HG03103 (cell line): ENCODE data around the gene MLLT1.

Experiments
- ATAC-seq: cut with Tn5 transposase; IDR thresholded peaks from one replicate; pipeline ENCODE4 v1.9.1; 2021; ENCODE audit warnings: low read depth; ENCODE audit not compliant: unreplicated experiment

The MLLT1 gene

GRCh38 chr19:6275170-6275744 lies 4.5 kb downstream of the MLLT1 start:
- ATAC-seq, result no peak

GRCh38 chr19:6274756-6275155 lies 5.0 kb downstream of the MLLT1 start:
- no peak for ATAC-seq

GRCh38 chr19:6273701-6274601 lies 5.8 kb downstream of the MLLT1 start:
- ATAC-seq, result no peak

GRCh38 chr19:6272913-6273600 lies 6.7 kb downstream of the MLLT1 start:
- no peak for ATAC-seq

GRCh38 chr19:6272411-6272791 lies 7.4 kb downstream of the MLLT1 start:
- no peak for ATAC-seq

GRCh38 chr19:6271721-6272410 lies 7.9 kb downstream of the MLLT1 start:
- no peak for ATAC-seq

GRCh38 chr19:6271251-6271650 lies 8.5 kb downstream of the MLLT1 start:
- ATAC-seq, result no peak

- ATAC-seq, result no peak
Measured at GRCh38 chr19:6270822-6271221, 9.0 kb downstream of the MLLT1 start.

GRCh38 chr19:6270076-6270745 lies 9.6 kb downstream of the MLLT1 start:
- no peak for ATAC-seq

- ATAC-seq, result no peak
Measured at GRCh38 chr19:6269101-6269886, 10.5 kb downstream of the MLLT1 start.

- no peak for ATAC-seq
Measured at GRCh38 chr19:6268382-6268771, 11.4 kb downstream of the MLLT1 start.

- ATAC-seq, result no peak
Measured at GRCh38 chr19:6267552-6268381, 12.0 kb downstream of the MLLT1 start.

- ATAC-seq, result no peak
Measured at GRCh38 chr19:6264803-6265202, 15.0 kb downstream of the MLLT1 start.

GRCh38 chr19:6263735-6264444 lies 15.9 kb downstream of the MLLT1 start:
- ATAC-seq, result no peak

GRCh38 chr19:6263306-6263705 lies 16.5 kb downstream of the MLLT1 start:
- no peak for ATAC-seq

GRCh38 chr19:6262519-6262918 lies 17.3 kb downstream of the MLLT1 start:
- ATAC-seq, result no peak

- no peak for ATAC-seq
Measured at GRCh38 chr19:6261883-6262282, 17.9 kb downstream of the MLLT1 start.
